Left ventricle myocardium superior (tissue), 1 donor: ENCODE measurements around the gene CYP11A1. TPM values are rescaled to one million over a fixed set of nuclear protein-coding genes. Genes with fewer than 3 reads are reported as not detected.

ENCODE experiments used
- ATAC-seq: fragments of 200-7000 bp; cut with Tn5 transposase; one replicate; pipeline ENCODE4 v1.9.1; 2020; ENCODE audit warnings: mild to moderate bottlenecking, moderate library complexity
- DNase-seq: peaks from one replicate; pipeline ENCODE4 v3.0.0-alpha.2; 2020
- intact Hi-C: fragments of 100-400 bp; cut with micrococcal nuclease; formaldehyde crosslinking; loops from one replicate; pipeline ENCODE4 v1.11.0; 2022
- microRNA-seq: library from miRNA; unstranded; fragments of <30 nt; microRNA quantifications from one replicate; pipeline ENCODE4 v1.2.0, GENCODE V29; 2020; ENCODE audit warnings: borderline number of aligned reads
- total RNA-seq: library from RNA; stranded (reverse); fragmentation: NEBNext Ultra II Directional; extraction: Animal tissue kit (Norgen Biotek cat#: 25700); gene quantifications from one replicate; pipeline ENCODE4 v1.2.1, GENCODE V29; 2021
- donor health status: DM: no; HTN: yes; CAD: no; lungs with severe emphysema.

CYP11A1 gene
- total RNA-seq, 1 donor from 2014 or later, result 0.55 TPM

DNA sequence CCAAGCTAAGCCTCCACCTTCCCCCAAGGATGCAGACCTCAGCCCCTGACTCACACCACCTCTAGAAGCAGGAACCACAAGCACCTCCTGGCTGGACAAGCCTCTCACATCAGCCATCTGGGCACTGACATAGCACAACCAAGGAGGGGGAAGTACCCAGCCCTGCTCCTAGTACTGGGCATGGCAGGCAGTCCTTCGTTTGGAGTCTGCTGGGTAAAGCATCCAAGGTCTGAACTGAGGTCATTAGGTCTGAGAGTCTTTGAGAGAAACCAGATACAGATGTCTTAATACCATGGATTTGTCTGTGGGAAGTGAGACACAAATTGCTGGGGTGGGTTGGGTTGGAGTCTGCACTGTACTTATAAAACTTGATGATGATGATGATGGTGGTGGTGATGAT, 69.6 kb downstream of the CYP11A1 start:
- intact Hi-C loops, result no loop called here
- DNase-seq, result no peak
- ATAC-seq, result no peak

DNA sequence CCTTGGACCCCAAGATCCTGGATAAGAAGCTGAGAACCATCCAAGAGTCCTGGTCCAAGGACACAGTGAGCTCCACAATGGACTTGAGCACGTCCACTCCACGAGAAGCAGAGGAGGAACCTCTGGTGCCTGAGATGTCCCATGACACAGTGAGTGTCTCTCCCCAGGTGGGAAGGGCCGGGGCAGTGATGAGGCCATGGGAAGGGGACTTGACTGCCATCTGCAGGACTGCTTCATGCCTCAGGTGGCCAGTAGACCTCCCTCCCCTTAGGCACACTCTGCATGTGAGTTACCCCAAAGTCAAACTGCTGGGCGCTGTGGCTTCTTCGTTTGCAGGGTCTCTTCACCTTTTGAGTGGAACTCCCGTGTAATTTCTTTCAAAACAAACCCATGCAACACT, 71.6 kb downstream of the CYP11A1 start:
- intact Hi-C loops, result no loop called here
- ATAC-seq, result no peak
- no peak for DNase-seq

DNA sequence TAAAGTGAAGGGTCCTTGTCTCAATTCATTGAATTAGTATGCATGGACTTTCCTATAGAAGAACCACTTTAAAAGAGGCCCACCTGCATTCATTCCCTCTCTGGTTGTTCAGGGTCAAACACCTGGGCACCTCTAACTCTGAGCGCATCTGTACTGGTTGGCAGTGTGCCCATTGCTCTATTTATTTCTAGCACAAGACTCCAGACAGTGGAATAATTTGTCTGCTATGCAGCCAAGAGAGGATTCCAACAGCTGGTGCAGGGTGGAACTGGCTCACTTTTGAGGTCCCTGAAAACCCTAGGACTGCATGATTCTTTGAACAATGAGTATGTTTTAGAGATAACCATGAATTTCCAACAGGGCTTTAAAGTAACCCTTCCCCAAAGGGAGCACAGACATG, 73.4 kb downstream of the CYP11A1 start:
- DNase-seq (no peak), ATAC-seq (no peak)
- intact Hi-C loops, result no loop called here

DNA sequence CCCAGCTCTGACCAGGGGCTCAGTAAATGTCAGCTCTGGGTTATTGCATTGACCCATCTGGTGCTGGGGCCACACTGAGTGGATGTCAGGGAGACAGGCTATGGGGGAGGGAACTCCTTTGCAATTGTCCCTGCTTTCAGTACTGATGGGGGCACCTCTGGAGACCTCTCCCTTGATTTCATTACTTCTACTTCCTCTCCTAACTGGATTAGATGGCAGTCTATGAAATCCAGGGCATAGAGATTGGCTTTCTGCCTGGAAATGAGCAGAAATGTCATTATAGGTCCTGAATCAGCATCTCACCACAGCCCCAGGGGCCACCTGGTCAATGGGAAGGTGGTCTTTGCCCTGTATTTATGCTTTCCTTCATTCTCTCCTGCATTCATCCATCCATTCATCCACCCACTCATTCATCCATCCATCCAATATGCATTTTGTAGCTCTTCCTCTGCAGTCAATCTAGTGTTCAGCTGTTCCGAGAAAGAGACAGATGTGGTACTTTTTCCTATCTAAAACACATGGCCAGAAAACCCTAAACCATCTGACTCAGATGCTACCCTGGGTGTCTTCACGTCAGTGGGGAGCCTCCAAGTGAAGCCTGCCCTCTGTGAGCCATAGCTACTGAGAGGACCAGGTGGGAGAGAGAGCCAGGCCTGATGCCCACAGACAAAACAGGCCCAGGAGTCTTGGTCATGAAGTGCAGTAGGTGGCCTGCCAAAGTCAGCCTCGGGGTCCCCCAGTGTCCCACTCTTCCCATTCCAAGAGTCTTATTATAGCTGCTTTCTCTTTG, 74.2 kb downstream of the CYP11A1 start:
- intact Hi-C loops, result no loop called here
- DNase-seq (no peak), ATAC-seq (no peak)

DNA sequence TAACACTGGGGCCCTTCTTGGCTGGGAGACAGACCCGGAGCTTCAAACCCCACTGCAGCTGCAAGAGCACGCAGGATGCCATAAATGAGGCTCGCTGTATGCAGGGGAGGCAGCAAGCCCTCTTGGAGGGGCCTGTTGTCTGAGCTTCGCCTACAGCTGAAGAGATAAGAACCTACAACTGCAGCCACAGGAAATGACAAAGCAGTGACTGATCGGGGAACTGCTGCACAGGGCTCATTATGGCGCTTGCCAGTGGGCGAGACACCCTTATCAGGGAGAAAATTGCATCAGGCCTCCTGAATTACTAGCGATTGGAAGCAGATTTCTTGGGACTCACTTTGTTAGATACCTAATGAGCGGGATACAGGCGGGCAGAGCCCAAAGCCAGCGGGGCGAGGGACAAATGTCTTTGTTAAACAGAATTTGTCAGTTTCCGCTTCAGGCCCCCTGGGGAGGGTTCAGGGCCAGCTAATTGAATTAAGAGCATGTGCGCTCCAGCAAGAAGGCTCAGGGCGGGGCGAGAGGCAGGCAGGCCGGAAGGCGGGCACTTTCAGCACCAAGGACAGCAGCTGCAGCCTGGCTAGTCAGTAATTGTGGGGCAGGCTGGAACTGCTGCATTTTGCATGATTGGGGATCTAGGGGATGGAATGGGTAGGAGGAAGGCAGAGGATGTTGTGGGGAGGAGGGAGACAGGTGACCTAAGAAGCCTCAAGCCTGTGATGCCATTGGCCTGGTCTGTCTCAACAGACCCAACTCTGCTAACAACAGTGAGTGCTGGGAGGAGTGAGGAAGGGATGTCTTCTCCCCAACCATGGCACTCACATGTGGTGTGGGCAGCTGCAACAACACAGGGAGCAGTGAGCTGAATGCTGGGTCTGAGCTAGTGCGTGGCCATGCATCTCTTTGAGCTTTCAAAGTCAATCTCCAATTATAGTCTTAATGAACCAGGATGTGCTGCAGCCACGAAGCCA, 76.1 kb downstream of the CYP11A1 start:
- DNase-seq, result peak; percentile 89
- intact Hi-C loops, result no loop called here
- peak; percentile 87 for ATAC-seq

DNA sequence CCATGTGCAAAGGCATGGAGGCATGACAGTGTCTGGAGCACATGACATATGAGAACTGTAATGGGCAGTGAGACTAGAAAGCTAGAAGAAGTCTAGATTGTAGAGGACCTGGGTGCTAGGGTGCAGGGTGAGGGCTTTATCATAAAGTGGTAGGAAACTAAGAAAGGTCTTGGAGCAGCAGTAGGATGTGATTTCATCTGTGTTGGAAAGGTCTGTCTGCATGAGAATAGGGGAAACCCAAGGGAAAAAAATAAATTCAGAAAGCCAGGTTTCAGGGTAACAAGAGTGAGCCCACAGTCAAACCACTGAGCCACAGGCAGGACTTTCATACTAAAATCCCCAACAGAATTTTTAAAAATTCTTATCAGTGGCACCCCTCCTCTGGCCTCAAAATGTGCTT, 76.8 kb downstream of the CYP11A1 start:
- DNase-seq (no peak), ATAC-seq (no peak)
- intact Hi-C loops, result no loop called here

DNA sequence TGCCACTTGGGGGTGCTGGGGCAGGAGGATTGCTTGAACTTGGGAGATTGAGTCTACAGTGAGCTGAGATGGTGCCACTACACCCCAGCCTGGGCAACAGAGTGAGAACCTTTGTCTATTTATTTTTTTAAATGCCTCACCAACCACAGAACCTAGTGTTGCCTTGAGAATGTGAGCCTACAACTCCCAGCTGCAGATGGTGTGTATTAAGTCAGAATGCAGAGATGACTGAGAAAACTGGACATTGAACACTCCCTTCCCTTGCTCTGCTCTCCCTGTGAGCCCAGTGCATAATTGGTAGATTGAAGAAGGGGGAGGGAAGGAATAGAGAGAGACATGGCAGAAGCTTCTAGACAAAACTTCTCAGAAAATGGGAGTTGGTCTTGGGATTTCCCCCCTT, 77.8 kb downstream of the CYP11A1 start:
- ATAC-seq, result no peak
- DNase-seq, result no peak
- intact Hi-C loops, result no loop called here

Small RNA genes within 50 kb of the gene (microRNA-seq; reads per million reads assigned to microRNA genes)
- gene MIR6881, result not detected

Other genes starting within 250 kb of the CYP11A1 start
- 2.2 TPM for gene ISLR2, start 237.1 kb downstream of the CYP11A1 start, total RNA-seq
- 11.1 TPM for gene ISLR, start 193.9 kb downstream of the CYP11A1 start, total RNA-seq
- not detected for gene STRA6, start 164.9 kb downstream of the CYP11A1 start, total RNA-seq
- not detected for gene CCDC33, start 131.3 kb downstream of the CYP11A1 start, total RNA-seq
- gene SEMA7A, start 66.3 kb upstream of the CYP11A1 start, total RNA-seq, result 1.3 TPM
- gene UBL7, start 93.5 kb upstream of the CYP11A1 start, total RNA-seq, result 55.1 TPM
- 2.0 TPM for gene ARID3B, start 173.6 kb upstream of the CYP11A1 start, total RNA-seq
- gene CLK3, start 248.2 kb upstream of the CYP11A1 start, total RNA-seq, result 55.3 TPM